Retina (tissue), 1 donor: ENCODE results near the gene HILPDA.
A peak's percentile ranks its signal among the peaks of the same experiment; 100 is the strongest.
"Not testable (repeated sequence)": the region's sequence is repeated elsewhere in the genome, so short reads cannot be mapped to it uniquely, and the experiment has no call there.

Experiments used
- DNase-seq: peaks from one replicate; pipeline ENCODE4 v3.0.0-alpha.2; 2016

Gene HILPDA

DNA sequence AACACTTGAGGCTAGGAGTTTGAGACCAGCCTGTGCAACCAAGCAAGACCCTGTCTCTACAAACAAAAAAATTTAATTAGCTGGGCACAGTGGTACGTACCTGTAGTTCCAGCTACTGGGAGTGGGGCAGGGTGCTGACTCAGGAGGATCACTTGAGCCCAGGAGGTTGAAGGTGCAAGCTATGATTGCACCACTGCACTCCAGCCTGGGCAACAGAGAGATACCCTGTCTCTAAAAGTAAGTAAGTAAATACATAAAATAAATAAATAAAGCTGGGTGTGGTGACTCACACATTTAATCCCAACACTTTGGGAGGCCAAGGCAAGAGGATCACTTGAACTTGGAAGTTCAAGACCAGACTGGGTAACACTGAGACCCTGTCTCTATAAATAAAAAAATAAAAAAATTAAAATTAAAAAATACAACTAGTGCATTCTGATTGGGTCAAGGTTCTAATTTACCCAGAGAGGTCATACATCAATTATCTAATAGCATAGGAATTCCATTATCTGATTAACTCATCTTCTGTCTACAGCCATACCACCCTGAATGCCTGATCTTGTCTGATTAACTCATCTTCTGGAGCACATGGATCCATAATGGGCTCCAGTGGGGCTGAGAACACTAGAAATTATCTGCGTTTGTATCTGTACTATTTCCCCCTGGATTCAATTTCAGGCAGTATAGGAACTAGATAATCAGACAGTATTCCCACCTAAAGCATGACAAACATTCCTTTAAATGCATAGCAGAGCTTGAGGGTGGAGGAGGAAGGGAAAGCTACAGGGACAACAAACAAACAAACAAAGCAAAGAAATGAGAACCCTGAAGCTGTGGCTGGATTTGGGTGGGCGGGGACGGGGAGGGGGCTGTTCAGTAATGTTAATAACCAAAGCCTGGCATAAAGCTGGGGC is 21.0 kb upstream of the HILPDA start:
- no peak for DNase-seq

GRCh38 chr7:128435327-128435686 is 20.4 kb upstream of the HILPDA start:
- DNase-seq: no peak

DNA sequence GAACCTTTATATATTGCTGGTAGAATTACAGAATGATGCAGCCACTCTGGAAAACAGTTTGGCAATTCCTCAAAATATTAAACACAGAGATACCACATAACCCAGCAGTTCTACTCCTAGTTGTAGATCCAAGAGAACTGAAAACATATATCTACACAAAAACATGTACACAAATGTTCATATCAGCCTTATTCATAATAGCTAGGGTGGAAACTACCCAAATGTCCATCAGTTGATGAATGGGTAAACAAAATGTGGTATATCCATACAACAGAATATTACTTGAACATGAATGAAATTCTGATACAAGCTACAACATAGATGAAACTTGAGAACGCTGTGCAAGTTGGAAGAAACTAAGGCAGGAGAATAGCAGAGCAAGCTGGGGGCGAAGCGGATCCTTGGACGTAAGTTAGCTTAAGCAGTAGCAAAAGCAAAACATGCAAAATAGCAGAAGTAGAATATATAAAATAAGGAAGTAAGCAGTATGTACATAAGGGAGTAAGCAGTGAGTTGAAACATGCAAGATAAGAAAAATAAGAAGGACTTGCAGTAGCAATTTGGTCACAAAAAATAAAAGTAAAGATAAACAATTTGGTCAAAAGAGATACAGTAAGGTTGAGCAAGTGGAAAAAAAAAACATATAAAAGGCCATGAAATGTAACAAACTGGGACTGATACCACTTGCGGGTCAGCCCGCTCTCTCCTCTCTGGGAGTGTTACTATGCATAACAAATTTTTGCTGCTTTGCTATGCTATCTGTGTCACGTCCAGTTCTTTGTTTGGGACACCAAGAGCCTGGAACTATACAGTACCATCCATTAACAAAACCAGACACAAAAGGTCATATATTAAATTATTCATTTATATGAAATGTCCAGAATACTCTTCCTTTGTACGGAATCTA is 18.0 kb upstream of the HILPDA start:
- no peak for DNase-seq

DNA sequence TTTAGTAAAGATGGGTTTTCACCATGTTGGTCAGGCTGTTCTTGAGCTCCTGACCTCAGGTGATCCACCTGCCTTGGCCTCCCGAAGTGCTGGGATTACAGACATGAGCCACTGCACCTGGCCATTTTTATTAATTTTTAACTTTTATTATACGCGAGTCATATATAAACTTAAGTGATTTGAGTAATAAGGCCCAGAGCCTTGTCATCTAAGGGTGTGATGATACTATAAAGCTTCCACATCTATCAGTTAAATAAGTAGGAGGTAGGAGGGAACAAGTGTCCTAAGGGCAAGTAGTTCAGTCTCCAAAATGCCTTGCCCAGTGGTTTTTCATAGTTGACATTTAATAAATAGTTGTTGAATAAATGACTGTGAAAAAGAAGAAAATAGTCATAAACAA is 13.3 kb upstream of the HILPDA start:
- DNase-seq: no peak

DNA sequence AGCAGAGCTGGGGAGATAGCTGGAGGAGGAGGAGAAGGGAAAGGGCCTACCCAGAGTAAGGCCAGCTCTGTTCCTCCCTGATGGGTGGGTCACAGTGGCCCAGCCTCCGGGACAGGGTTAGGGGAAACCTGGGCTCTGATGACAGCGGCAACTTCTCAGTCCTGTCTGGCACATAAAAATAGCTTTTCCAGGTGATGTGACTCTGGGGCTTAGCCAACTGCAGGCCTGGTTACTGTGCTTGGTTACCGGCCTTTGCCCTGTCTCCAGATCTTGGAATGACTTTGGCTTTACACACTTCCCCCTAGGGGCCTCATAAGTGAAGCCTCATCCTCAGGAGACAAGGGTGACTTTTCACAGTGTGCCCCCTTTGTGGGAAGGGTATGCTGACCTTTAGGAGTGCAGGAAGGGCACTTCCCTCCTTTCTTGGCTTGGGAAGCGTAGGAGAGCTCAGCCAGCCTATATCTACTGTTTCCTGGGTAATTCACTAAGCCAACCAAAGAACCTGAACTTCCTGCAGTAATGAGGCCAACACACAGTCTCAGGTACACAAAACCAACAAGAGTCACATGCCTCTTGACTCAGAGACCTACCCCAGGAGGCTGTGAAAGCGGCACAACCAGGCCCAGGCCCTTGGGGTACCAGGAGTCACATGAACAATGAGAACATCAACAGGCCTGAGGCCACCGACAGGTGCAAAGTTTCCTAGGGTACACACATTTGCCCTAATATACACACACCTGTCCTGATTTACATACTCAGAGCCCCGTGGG is 11.7 kb upstream of the HILPDA start:
- DNase-seq: no peak

DNA sequence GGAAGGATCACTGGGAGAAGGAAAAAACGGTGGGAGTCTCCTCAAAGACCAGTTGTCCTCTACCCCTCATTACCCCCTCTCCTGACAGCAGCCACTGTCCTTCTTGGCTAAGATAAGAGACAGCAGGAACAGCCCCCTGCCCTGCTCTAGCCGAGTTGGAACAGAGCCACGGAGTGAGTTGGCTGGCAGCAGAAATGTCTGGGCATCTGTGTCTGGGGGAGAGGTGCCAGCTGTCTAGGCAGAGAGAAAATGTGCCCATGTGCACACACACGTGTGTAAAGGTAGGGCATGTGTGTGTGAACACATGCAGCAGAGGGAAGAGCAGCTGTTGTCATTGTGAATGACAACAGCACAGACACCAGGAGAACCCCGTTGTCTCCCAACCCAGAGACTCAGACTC is 9.4 kb upstream of the HILPDA start:
- DNase-seq: no peak

DNA sequence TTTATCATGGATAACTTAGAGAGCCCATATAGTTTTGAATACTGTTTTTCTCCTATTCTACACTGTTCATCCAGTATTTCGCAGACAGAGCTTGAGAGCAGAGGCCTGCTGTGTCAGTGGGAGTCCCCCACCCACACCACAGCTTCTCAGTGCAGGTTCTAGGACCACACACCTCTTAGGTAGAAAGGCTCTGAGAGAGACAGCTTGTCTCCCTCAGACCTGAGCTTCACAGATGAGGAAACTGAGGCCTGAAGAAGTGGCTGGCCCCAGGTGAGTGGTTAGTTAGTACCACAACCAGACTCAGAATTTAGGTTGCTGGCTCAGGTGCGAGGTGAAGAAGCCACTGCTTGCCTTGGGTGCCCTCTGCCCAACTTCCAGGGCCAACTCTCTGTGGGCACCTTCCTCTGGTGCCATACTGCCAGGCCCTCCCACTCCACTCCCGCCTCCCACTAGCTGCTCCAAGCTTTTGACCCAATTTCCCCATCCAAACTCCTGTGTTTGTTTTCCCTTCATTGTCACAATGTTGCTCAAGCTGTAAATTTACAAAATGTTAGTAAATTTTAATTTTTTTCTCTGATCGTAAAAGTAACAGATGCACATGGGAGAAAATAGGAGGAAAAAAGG is 7.6 kb upstream of the HILPDA start:
- DNase-seq: no peak

DNA sequence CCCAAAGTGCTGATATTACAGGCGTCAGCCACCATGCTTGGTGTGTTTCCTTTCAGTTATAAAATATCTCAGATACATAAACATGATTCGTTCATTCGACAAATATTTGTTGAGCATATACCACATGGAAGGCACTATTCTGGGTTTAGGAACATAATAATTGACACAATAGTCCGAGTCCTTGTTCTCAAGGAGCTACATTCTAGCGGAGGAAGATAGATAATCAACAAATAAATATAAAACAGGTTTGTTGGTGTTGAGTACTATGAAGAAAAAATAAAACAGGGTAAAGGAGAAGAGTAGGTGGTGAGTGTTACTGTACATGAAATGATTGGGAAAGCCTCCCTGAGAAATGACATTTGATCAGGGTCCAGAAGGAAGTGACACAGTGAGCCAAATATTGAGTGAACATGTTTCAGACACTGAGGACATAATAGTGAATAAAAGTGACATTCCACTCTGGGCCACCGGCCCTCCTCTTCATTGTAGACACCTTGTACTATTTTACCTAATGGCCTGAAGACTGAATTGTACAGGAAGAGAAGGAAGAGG is 6.9 kb upstream of the HILPDA start:
- DNase-seq: no peak

DNA sequence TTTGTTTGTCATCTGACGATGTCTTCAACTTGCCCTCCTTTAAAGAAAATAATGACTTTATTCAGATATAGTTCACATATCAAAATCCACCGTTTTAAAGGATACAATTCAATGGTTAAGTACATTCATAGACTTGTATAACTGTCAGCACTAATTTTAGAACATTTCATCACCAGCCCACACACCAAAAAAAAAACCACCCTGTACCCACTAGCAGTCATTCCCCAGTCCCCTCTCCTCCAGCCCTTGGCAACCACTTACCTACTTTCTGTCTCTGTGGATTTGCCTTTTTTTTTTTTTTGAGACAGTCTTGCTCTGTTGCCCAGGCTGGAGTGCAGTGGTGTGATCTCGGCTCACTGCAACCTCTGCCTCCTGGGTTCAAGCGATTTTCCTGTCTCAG is 5.3 kb upstream of the HILPDA start:
- no peak for DNase-seq

DNA sequence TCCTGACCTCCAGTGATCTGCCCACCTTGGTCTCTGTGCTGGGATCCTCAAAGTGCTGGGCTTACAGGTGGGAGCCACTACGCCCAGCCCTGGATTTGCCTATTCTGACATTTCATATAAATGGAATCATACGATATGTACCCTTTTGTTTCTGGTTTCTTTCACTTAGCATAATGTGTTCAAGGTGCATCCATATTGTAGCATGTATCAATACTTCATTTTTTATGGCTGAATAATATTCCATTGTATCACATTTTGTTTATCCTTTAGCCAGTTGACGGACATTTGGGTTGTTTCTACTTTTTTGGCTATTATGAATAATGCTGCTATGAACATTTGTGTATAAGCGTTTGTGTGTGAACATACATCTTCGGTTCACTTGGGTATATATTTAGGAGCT is 4.8 kb upstream of the HILPDA start:
- DNase-seq: no peak

- DNase-seq: no peak
These were observed 3.1 kb upstream of the HILPDA start for GRCh38 chr7:128452552-128452951.

- DNase-seq: peak; percentile 82
These were observed 1.6 kb upstream of the HILPDA start for GRCh38 chr7:128453836-128454804.

GRCh38 chr7:128454808-128455542 is 703 bp upstream of the HILPDA start:
- DNase-seq: no peak

DNA sequence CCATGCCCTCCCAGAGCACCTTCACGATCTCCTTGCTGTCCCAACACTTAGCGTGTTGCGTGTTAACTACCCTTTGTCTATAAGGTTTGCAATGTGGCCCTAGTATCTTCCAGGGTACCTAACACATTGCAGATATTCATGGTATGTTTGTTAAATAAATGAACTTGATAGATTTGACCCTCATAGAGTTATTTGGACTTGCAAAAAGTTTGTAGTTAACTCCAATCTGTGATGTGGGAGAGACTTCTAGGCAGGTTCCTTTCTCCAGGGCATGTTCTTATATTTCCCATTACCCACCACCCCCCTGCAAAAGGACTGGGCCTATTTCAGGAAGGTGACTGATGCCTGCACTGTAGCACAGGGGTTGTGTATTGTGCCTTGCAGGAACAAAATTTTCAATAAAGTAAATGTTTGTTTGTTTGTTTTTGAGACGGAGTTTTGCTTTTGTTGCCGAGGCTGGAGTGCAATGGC is 612 bp downstream of the HILPDA start:
- DNase-seq: no peak

DNA sequence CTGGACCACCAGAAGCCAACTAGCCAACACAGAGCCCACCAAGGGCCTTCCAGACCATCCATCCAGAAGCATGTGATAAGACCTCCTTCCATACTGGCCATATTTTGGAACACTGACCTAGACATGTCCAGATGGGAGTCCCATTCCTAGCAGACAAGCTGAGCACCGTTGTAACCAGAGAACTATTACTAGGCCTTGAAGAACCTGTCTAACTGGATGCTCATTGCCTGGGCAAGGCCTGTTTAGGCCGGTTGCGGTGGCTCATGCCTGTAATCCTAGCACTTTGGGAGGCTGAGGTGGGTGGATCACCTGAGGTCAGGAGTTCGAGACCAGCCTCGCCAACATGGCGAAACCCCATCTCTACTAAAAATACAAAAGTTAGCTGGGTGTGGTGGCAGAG is 1.7 kb downstream of the HILPDA start:
- DNase-seq: not testable (repeated sequence)

DNA sequence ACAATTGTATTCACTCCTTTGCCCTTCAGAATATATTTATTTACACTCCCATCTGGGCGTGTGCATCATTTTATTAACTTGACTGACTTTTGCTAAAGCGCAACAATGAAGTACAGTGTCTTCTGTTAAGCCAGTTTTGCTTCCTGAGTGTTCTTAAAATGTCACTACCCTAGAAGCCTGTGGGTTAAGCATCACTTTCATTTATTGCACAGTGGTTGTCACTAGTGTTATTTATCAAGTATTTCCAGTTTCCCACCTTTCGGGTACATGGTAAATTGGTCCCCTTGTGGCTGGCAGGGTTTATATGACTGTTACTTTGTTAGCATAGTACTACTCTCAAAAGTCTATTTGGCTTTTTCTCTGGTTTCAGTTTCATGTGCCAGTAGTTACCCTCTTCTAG is 3.3 kb downstream of the HILPDA start:
- DNase-seq: no peak

GRCh38 chr7:128459394-128459878 is 3.8 kb downstream of the HILPDA start:
- peak; percentile 66 for DNase-seq

GRCh38 chr7:128462460-128462859 is 6.8 kb downstream of the HILPDA start:
- no peak for DNase-seq

GRCh38 chr7:128463345-128463744 is 7.7 kb downstream of the HILPDA start:
- DNase-seq: not testable (repeated sequence)

DNA sequence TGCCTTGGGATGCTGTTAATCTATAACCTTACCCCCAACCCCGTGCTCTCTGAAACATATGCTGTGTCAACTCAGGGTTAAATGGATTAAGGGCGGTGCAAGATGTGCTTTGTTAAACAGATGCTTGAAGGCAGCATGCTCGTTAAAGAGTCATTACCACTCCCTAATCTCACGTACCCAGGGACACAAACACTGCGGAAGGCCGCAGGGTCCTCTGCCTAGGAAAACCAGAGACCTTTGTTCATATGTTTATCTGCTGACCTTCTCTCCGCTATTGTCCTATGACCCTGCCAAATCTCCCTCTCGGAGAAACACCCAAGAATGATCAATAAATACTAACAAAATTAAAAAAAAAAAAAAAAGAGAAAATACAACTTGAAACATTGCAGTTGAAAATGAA is 8.3 kb downstream of the HILPDA start:
- not testable (repeated sequence) for DNase-seq
